Measurements from ENCODE around the gene LMO2.
"Not testable (repeated sequence)": the region's sequence is repeated elsewhere in the genome, so short reads cannot be mapped to it uniquely, and the experiment has no call there.

Gene LMO2

DNA sequence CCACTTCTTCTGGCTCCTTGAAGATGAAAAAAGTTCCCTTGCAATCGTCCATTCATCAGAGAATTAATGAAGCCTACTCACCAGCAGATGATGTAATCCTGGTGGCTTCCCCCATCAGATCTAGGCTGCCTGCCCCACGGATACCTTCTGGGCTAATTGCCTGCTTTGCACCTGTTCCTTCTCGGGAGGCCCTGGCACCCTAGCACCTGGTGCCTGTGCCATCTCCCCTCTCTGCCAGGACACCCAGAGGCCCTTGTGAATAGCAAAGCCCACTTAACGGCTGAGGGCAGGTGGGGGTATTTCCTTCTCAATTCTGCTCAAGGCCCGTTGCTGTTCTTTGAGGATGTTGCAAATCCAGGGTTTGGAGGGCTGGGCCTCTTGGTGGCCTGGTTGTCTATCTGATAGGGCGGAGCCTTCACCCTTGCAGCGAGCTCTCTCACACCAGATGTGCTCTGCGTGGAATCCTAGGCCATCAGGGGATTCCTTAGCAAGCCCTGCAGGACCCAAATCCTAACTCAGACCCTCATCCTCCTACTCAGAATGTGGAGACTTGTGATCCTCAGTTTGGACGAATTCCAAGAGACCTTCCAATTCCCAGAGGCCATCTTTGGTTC lies at the start of gene LMO2:
LMO2 (minus strand) TSS at position 363 of the 614 bp plus-strand sequence. CDS start 22,360 bp downstream, outside the sequence.
- peak; percentile 88 for DNase-seq

DNA sequence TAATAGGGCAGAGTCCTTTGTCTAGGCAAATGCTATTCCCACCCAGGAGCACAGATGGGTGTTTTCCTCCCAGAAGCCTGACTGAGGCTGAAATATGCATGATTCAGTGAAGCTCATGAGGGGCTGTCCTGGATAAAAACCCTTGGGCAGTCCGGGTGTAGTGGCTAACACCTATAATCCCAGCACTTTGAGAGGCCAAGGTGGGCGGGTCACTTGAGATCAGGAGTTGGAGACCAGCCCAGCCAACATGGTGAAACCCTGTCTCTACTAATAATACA lies 48.6 kb upstream of the LMO2 start:
- no peak for DNase-seq

DNA sequence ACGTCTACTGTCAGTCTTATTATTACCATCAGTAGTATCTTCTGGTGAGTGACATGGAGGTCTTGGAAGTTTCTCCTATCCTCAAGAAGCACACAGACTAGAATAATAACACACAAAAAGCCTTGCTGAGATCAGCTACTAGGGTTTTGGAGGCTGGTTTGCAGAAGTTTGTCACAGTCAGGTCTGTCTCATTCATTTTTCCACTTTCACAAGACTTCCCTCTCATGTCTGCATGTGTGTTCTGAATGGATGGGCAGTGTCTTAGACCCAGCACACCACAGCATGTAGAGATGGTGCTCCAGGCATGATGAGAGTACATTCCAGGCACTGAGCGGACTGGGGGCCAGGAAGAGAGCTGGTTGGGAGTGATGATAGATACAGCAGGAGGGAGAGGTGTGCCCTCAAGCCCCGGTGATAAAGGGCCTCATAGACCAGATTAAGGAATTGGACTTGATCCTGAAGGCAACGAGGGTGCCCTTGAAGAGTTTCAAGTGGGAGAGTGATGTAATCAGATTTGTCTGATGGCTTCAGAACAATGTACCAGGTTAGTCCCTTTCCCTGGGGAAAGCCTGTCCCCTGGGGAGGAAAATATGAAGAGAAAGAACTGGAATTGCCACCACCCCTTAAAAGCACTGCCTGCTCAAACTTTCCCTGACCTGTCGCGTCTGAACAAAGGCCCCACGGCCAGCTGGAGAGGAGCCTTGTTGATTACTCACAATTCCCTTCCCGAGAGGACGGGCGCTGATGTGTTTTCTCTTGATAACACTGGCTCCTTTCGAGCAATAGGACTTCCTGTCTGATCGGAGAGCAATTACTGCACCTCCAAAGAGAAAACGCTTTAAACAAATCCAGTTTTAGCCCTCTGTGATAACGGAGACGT lies 45.1 kb upstream of the LMO2 start:
- peak; percentile 28 for DNase-seq

DNA sequence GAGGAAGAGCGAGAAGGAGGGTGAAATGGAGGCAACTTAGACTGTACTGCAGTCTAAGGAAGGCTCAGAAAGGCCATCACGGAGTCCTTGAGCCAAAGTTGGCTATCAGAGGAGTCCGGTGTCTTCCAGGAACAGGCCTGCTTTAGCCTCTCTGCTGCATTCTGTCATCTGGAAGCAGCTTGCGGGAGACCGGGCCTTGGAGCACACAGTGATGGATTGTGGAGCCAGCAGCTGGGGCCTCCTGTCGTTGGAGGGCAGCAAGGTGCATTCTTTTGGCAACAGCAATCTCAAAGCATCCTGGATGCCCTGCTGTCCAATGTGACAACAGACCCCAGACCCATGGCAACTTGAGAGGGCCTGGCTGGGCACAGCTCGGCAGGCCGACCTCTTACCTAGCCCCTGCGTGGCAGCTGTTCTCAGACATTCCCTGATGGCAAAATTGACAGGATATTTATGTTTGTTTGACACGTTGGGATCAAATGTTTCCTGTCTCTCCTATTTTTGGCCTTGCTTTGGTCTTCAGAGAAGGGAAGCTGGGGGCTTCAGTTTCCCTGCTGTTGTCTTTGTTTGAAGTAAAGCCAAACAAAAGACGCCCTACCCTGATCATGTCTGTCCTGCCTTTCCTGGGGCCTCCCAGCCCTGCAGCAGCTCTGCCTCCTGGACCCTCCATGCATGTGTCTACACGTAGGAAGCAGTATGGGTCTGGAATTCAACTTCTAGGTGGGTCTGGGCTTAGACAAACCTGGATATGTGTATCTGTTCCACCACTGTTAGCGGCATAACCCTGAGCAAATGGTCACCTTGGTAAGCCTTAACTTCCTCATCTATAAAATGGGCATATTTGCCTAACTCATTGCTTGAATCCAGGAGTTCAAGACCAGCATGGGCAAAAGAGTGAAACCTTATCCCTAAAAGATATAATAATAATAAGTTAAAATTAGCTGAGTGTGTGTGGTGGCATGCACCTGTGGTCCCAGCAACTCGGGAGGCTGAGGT lies 43.9 kb upstream of the LMO2 start:
- DNase-seq, result no peak

DNA sequence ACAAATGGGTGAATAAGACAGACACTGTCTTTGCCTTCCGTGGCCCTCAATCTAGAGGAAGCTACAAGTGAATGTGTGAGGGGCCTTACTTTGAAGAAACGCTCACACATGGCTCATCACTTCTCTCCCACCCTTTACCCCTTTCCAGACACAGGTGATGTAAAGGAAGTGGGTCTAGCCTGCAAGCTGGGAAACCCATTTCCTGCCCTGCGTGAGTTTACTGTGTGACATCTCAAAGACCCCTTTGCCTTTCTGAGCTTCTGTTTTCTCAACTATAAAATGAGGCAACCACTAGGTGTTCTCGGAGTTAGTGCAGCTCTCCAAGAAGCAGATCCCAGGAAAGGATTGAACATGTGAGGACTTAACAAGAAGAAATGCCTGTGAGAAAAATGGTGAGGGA lies 43.1 kb upstream of the LMO2 start:
- no peak for DNase-seq

DNA sequence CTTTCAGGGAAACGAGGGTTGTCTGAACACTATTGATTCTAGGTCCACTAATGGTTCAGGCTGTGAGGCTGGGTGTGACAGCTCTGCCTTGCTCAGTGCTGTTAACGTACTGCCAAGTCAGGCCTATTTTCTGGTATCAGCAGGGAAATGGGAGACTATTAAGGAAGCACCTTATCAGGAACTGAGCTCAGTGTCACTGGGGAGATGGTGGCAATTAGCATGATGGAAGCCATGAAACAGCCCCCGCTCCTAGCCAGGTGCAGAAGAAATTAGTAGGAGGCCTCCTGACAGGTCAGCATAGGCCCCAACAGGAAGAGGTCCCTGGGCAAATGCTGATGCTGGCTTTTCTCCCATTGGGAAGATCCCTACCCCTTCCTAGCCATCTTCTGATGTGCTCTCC lies 42.6 kb upstream of the LMO2 start:
- DNase-seq, result no peak

DNA sequence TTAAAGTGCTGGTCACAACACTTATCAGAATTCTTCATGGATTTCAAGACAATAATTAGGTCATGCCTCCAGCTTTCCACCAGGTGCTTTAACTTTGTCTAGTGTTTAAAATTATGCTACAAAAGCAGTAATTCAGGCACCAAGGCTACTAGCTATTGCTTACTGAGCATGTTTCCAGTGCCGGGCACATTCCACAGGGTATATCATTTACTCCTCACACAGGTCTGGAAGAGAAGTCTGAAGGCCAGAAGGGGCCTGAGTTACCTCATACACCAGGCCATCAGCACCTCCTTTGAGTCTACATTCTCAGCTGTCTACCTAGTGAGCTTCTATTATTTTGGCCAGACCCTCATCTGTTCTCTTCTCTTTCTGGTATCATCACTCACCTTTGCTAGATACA lies 41.7 kb upstream of the LMO2 start:
- DNase-seq, result no peak

DNA sequence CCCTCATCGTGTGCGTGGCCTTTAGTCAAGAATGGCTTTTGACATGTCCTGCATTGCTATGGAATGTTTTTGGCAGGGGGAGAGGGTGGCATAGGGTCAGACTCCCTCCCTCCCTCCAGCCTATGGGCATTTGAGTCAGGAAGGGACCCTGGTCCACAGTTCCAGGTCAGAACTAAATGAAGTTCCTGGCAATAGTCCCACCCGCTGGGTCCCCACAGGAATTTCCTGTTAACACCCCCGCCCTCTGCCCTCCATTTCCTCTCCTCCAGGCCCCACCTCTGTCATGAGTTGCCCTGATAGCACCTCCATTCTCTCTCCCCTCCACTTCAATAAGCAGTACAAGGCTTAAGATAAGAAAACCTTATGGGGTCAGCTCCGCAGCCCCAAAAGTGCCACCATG lies 40.8 kb upstream of the LMO2 start:
- DNase-seq, result no peak

DNA sequence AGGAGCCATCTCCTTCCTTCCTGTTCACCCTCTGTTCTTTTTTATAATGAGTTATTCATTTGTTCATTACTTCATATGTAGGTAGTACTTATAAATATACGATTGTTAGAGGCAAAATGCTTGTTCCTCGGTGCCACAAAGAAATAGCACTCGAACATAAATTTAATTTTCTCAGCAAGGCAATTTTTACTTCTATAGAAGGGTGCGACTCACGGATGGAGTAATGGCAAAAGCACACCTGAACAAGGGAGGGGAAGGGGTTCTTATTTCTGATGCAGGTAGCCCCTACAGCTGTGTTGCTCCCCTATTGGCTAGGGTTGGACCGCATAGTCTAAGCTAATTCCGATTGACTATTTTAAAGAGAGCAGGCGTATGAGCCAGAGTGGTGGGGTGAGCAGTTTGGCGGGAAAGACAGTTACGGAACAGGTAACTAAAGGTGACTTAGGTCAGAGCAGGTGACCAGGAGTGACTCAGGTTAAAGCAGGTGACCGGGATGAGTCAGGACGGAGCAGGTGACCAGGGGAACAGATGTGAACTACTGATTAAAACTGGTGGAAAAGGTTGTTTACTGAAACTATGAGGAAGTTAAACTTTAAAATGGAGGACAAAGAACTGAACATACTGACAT lies 40.0 kb upstream of the LMO2 start:
- not testable (repeated sequence) for DNase-seq

DNA sequence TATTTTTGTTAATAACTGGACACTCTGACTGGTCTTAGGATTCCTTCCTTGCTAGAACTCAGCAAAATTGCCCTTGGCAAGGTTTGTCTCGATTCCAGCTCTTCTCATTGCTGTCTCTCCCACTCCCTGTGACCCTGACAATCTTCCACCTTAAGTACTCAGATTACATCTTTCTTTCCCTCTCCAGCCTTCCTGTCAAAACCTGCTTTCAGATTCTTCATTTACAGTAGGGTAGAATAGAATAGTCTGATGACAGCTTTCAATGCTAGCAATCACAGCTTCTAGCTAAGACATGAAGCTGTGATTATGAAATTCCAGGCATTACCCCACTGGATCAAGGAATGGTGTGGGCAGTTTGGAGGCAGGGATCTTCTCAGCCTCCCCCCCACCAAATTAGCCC lies 39.2 kb upstream of the LMO2 start:
- no peak for DNase-seq

DNA sequence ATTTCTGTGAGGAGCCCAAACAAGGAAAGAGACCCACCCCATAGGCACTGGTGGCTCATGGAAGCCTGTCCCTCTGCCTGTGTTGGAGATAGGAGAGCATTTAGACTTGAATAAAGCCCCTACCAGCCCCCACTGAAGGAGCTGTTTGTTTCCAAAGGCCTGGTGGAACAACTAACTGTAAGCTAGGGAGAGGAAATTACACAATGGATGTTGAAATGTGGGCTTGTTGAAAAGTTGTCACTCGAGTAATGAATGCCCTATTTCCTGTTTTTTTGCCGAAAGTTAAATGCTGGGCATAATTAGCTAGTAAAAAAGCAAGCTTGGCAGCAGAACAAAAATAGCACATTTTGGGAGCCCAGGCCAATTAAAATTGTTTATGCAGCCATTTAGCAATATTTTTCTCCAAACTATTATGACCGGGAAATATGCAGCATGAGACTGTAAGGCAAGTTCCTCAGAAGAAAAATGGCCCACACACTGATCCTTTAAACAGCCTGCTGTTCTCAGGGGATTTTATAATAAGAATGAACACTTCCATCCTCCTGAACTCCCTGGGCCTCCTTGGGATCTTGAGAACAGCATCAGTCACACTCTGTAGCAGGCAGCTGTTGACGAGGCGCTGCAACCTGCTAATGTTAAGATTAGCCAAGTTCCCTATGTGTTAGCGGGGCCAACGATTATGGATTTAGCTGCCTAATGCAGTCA lies 38.6 kb upstream of the LMO2 start:
- DNase-seq, result peak; percentile 42

DNA sequence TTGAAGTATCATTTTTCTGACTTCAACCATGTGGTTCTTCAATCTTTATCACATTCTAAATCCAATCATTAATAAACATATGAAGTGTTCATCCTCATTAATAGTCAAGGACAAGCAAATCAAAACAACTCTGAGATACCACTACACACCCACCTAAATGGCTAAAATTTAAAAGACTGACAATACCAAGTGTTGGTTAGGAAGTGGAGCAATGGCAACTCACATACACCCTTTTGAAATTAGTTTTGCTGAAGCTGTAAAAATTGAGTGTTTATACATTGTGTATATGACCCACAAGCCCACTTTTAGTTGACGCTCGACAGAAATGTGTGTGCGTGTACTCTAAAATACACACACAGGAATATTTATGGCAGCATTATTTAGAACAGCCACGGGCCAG lies 36.7 kb upstream of the LMO2 start:
- DNase-seq, result no peak

DNA sequence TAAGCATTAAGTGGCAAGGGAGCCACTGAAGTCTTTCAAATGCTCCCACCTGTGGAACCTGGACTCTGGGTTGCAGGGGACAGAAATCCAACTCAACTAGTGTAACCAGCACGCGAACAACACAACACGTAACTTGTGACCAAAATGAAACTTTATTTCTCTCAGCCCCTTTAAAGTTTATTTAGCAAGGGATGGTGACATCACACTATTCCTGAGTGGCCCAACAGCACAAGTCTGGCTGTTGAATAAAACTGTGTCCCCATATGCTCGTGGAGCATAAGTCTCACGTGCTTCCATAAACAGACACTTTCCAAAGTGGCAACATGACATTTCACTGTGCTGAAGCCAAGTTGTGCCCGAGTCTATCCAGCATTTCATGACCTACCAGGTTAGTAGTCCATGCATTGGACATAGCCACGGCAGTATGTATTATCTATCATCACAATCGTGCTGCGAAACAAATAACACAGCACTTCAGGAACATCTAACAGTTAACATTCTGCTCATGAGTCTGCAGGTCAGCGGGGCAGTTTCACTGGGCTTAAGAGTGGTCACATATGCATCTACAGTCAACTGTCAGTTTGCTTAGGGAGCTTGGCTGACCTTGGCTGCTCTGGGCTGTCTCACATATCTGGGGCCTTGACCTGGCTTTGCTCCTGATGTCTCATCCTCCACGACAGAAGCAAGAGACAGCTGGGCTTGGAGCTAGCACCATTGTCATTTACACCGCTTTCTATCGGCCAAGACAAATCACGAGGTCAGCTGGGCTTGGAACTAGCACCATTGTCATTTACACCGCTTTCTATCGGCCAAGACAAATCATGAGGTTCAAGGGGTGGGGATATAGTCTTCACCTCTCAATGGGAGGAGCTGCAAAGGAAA lies 35.0 kb upstream of the LMO2 start:
- no peak for DNase-seq

DNA sequence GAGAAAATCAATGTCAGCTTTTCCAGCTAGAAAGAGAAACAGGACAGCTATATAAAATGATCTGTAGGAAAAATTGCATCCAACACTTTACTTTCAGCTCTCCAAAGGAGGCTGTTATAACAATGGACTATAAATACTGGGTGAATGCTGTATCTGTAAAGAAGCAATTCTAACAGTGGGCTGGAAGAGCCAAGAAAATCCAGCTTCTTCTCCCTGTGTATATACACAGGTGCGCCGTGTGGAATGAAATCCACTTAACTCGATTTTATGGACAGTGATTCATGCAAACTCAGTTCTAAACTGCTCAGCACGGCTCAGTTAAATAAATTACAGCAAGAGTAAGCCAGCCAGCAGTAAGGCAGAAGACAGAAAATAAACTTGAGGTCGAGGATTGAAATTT lies 32.5 kb upstream of the LMO2 start:
- no peak for DNase-seq

DNA sequence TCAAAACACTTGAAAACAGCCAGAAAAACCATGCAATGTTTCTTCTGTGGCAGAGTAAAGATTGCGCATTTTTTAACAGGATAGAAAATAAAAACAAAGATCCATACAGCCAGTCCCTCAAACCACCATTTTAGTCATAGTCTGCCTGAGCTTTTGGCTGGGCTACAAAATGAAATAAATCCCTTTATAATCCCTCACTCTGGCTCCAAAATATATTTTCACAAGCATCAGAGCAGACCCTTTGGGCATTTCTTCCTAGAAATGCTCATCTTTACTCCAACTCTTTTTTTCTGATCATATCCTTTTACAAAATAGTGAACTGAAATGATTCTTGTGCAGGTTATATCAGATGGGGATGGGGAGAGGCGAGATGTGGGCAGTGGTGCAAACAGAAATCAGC lies 31.8 kb upstream of the LMO2 start:
- DNase-seq, result no peak

DNA sequence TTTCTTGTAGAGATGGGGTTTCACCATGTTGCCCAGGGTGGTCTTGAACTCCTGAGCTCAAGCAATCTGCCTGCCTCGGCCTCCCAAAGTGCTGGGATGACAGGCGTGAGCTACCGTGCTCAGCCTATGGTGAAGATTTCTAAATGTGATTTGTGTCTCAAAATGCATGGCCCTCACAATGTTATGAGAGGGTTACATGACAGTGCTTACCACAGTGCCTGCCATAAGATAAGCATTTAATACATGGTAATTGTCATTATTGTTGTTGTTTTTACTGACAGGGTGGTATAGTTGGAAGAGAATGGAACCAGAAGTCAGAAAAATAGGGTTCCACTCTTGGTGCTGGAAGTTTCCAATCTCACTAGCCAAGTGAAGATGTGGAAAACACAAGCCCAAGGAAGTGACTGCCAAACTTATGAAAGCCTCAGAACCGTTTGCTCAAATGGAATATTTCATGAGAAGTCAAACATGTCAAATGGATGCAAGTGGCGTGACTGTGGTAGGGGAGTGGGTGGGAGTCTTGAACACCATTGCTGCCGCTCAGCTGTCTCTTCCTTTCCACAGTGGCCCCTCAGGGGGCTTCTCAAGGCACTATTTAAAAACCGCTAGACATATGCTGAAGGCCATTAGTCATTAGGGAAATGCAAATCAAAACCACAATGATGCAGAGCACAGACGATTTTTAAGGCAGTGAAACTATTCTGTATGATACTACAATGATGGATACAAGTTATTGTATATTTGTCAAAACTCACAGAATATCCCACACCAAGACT lies 29.1 kb upstream of the LMO2 start:
- no peak for DNase-seq

DNA sequence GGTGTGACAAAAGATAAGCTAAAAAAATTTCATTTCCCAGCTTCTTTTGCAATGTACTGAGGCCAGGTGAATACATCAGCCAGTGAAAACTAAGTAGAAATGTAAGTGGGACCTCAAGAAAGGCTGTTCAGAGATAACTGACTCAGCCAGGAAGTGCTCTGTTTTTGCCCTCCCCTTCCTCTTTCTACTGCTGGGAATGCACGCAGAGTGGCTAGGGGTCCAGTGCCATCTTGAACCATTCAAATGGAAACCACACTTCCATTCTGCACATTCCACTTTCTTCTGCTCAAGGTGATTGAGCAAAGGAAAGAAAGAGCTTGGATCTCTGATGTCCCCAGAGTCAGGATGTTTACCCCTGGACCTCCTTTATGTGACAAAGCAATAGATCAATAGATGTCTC lies 27.8 kb upstream of the LMO2 start:
- DNase-seq, result no peak

DNA sequence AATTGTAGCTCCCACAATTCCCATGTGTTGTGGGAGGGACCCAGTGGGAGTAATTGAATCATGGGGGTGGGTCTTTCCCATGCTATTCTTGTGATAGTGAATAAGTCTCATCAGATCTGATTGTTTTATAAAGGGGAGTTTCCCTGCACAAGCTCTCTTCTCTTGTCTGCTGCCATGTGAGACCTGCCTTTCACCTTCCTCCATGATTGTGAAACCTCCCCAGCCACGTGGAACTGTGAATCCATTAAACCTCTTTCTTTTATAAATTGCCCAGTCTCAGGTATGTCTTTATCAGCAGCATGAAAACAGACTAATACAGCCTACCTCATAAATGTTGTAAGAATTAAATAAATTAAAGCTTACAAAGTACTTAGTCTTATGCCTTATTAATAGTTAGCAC lies 25.5 kb upstream of the LMO2 start:
- DNase-seq, result not testable (repeated sequence)

DNA sequence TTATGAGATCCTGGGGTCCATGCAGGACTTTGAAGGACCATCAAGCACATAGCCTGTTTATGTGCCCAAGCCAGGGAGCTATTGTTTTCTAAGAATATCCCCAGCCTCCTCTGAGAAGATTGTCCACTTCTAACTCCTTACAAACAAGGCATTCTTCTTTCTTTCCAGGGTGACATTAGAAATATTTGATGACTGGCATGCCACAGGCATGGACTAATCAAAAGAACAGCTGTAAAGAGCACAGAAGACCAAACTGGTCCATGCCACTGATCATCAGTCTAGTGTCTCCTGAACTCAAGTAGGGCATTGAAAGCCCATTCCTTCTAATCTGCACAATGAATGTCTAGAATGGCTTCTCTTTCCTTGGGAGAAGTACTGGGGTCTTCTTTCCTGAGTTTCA lies 24.9 kb upstream of the LMO2 start:
- no peak for DNase-seq

DNA sequence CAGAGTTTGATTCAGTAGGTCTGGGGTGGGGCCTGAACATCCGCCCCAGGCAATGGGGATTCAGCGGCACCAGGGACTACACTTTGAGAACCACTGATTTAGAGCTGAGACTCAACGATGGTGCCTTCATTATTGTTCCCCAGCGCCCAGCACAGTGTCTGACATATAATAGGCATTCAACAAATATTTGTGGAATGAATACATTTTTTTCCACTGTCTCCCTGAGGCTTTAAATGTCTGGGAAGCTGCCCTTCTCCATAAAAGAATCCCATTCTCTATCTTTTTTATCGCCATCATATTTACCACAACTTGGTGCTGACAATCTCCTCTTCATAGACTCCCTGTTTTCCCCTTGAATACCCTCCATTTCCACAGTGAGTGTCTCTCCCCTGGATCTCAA lies 23.6 kb upstream of the LMO2 start:
- DNase-seq, result no peak

DNA sequence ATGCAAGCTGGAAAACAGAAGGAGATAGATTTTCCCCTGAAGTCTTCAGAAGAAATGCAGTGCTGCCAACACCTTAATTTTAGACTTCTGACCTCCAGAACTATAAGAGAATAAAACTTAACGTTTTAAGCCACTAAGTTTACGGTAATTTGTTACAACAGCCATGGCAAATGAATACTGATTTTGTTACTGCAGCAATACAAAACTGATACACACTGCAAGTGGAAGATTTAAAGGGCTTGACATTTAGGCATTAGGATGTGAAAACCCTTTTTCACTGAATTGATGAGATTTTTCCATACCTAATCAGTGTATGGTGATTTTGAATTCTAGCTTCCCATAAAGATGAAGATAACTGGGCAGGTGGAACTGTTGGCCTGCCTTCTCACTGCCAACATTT lies 22.1 kb upstream of the LMO2 start:
- DNase-seq, result no peak
